ENCODE measurements around the gene RNF6.

GRCh38 chr13:26247011-26247410, 24.9 kb upstream of the RNF6 start:
- TF ChIP-seq CTCF (IDR thresholded peaks at IDR 0.05) (no peak), EZH2 (IDR thresholded peaks at IDR 0.05; ENCODE audit: borderline replicate concordance, insufficient read depth, low read depth, low read length, poor library complexity, severe bottlenecking) (no peak)

Measured in B cell (primary cell).